Stimulated activated CD4-positive, alpha-beta T cell treated with anti-CD3 and anti-CD28 coated beads, Interleukin-1b, Interleukin-23, amount 100 ng/mL, for 24 hours (primary cell): ENCODE results near the gene CAPN10.
A peak's percentile ranks its signal among the peaks of the same experiment; 100 is the strongest.
"Not testable (repeated sequence)": the region's sequence is repeated elsewhere in the genome, so short reads cannot be mapped to it uniquely, and the experiment has no call there.

Experiments used
- DNase-seq, 4 experiments: peaks; one replicate each; pipeline ENCODE4 v3.0.0-alpha.2; 2020; ENCODE audit warnings: low read depth in 4 of 4, low spot score in 1 of 4

The CAPN10 gene

GRCh38 chr2:240563231-240563630, 23.3 kb upstream of the CAPN10 start:
- DNase-seq, result not testable (repeated sequence)

- no peak for DNase-seq
Observed at GRCh38 chr2:240563951-240564560, 22.5 kb upstream of the CAPN10 start.

- DNase-seq, result no peak
Observed at GRCh38 chr2:240564561-240565332, 21.8 kb upstream of the CAPN10 start.

- DNase-seq, result peak; percentile 59 to 83 (median 67)
Observed at GRCh38 chr2:240565333-240566202, 21.0 kb upstream of the CAPN10 start.

- DNase-seq, result peak; percentile 80 to 97 (median 86)
Observed at GRCh38 chr2:240566203-240567136, 20.1 kb upstream of the CAPN10 start.

- no peak for DNase-seq
Observed at GRCh38 chr2:240567137-240567871, 19.2 kb upstream of the CAPN10 start.

- DNase-seq, result no peak
Observed at GRCh38 chr2:240567872-240568677, 18.5 kb upstream of the CAPN10 start, which contains the start of gene RNPEPL1. RNPEPL1 (plus strand) TSS chr2:240568484; CDS start chr2:240568587, 103 bp downstream.

GRCh38 chr2:240568678-240569522, 17.6 kb upstream of the CAPN10 start:
- peak in 1 of 4 experiments; percentile 31 for DNase-seq

GRCh38 chr2:240569523-240569997, 17.0 kb upstream of the CAPN10 start:
- DNase-seq, result no peak

GRCh38 chr2:240569998-240570530, 16.5 kb upstream of the CAPN10 start:
- no peak for DNase-seq

- no peak for DNase-seq
Observed at GRCh38 chr2:240570531-240571313, 15.8 kb upstream of the CAPN10 start.

GRCh38 chr2:240571314-240571973, 15.1 kb upstream of the CAPN10 start:
- DNase-seq, result no peak

GRCh38 chr2:240572141-240573031, 14.1 kb upstream of the CAPN10 start:
- DNase-seq, result no peak

GRCh38 chr2:240573071-240573515, 13.4 kb upstream of the CAPN10 start:
- DNase-seq, result no peak
